ENCODE results near the gene CSTF2T. TPM values are rescaled to one million over a fixed set of nuclear protein-coding genes. Genes with fewer than 3 reads are reported as not detected.

CSTF2T gene, protein sequence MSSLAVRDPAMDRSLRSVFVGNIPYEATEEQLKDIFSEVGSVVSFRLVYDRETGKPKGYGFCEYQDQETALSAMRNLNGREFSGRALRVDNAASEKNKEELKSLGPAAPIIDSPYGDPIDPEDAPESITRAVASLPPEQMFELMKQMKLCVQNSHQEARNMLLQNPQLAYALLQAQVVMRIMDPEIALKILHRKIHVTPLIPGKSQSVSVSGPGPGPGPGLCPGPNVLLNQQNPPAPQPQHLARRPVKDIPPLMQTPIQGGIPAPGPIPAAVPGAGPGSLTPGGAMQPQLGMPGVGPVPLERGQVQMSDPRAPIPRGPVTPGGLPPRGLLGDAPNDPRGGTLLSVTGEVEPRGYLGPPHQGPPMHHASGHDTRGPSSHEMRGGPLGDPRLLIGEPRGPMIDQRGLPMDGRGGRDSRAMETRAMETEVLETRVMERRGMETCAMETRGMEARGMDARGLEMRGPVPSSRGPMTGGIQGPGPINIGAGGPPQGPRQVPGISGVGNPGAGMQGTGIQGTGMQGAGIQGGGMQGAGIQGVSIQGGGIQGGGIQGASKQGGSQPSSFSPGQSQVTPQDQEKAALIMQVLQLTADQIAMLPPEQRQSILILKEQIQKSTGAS
- total RNA-seq, result 11.3 and 13.3 TPM in 2 replicates

GRCh38 chr10:51699475-51700227, at the start of gene CSTF2T:
TSS of gene CSTF2T (minus strand) at chr10:51699595. CDS start at chr10:51699549, 46 bp downstream.
- FAIRE-seq, result peak; percentile 40
- Histone ChIP-seq H3K36me3 (ENCODE audit: control insufficient read depth, insufficient read depth, low read length) (peaks cover 2% of the 10 kb centered on the region), H3K4me3 (ENCODE audit: low read depth, low read length) (peak within 1 kb of the TSS; percentile 56), H3K27me3 (ENCODE audit: control insufficient read depth, insufficient read depth, low read length) (no peaks in the 10 kb centered on the region)
- no peak for TF ChIP-seq CTCF (IDR thresholded peaks at IDR 0.05; ENCODE audit: insufficient read depth, low read length, severe bottlenecking)
- DNase-seq (ENCODE audit: low read depth), result peak; percentile 84

- no peak for DNase-seq (ENCODE audit: low read depth)
- no peaks in the 10 kb centered on the region for H3K27me3 ChIP-seq (ENCODE audit: control insufficient read depth, insufficient read depth, low read length)
- no peaks in the 10 kb centered on the region for H3K36me3 ChIP-seq (ENCODE audit: control insufficient read depth, insufficient read depth, low read length)
- no peak for TF ChIP-seq CTCF (IDR thresholded peaks at IDR 0.05; ENCODE audit: insufficient read depth, low read length, severe bottlenecking)
- no peak overlapping the region for H3K4me3 ChIP-seq (ENCODE audit: low read depth, low read length)
- no peak for FAIRE-seq
Observed at GRCh38 chr10:51748959-51749358, 49.6 kb upstream of the CSTF2T start.

GRCh38 chr10:51747216-51747615, 47.8 kb upstream of the CSTF2T start:
- no peak for TF ChIP-seq CTCF (IDR thresholded peaks at IDR 0.05; ENCODE audit: insufficient read depth, low read length, severe bottlenecking)
- H3K36me3 ChIP-seq (ENCODE audit: control insufficient read depth, insufficient read depth, low read length), result no peaks in the 10 kb centered on the region
- no peak for FAIRE-seq
- H3K4me3 ChIP-seq (ENCODE audit: low read depth, low read length), result no peak overlapping the region
- DNase-seq (ENCODE audit: low read depth), result no peak
- H3K27me3 ChIP-seq (ENCODE audit: control insufficient read depth, insufficient read depth, low read length), result no peaks in the 10 kb centered on the region

- no peak overlapping the region for H3K4me3 ChIP-seq (ENCODE audit: low read depth, low read length)
- FAIRE-seq (no peak), DNase-seq (ENCODE audit: low read depth) (no peak)
- H3K36me3 ChIP-seq (ENCODE audit: control insufficient read depth, insufficient read depth, low read length), result no peaks in the 10 kb centered on the region
- H3K27me3 ChIP-seq (ENCODE audit: control insufficient read depth, insufficient read depth, low read length), result no peaks in the 10 kb centered on the region
- no peak for TF ChIP-seq CTCF (IDR thresholded peaks at IDR 0.05; ENCODE audit: insufficient read depth, low read length, severe bottlenecking)
Observed at GRCh38 chr10:51745397-51745796, 46.0 kb upstream of the CSTF2T start.

DNA sequence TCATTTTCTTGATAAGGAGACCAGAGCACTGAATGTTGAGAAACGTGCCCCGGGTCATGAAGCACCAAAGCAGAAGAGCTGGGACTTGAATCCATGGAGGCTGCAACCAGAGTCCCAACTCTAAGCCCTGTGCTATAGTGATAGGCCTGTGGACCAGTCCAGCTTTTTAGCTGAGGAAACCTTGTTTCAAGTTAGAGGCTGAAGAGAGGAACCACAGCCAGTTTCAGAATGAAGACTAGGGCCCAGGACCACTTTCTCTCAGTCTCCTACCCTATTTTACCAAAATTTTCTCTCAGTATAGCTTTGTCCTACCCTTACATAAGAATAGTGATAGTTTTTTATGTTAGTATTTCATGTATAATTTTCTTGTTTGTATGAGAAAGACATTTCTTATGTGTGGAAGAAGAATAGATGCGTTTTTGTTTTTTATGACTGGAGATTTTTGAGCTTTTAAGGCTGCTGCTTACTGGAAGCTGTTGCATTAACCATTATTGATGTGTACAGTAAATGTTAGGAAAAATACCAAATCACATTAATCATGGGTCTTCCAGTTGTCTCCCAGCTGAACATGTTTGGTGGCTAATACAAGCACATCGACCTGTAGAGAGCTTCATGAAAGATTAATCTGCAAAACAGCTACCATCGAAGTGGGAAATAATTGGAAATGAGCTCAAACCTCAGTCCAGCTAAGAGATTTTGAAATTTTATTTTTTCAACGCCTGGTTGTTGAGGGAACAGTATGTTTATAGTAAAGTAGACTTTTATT, 45.0 kb upstream of the CSTF2T start:
- no peak for TF ChIP-seq CTCF (IDR thresholded peaks at IDR 0.05; ENCODE audit: insufficient read depth, low read length, severe bottlenecking)
- FAIRE-seq, result no peak
- Histone ChIP-seq H3K27me3 (ENCODE audit: control insufficient read depth, insufficient read depth, low read length) (no peaks in the 10 kb centered on the region), H3K36me3 (ENCODE audit: control insufficient read depth, insufficient read depth, low read length) (no peaks in the 10 kb centered on the region), H3K4me3 (ENCODE audit: low read depth, low read length) (no peak overlapping the region)
- DNase-seq (ENCODE audit: low read depth), result no peak
